Epithelial cell of proximal tubule (primary cell): ENCODE results near the gene CLCN4. TPM values are rescaled to one million over a fixed set of nuclear protein-coding genes. Genes with fewer than 3 reads are reported as not detected.

Experiments used
- DNase-seq: peaks from one replicate; pipeline ENCODE4 v3.0.0-alpha.2; 2011; ENCODE audit warnings: low read depth
- H3K4me3 ChIP-seq: 2 replicates; pipeline ENCODE4 v1.5.1; 2011; ENCODE audit warnings: low read depth, mild to moderate bottlenecking, low read length
- CTCF ChIP-seq: conservative IDR thresholded peaks from 2 replicates; pipeline ENCODE4 v1.5.1; 2012; ENCODE audit warnings: low read depth, mild to moderate bottlenecking, low read length
- total RNA-seq: library from RNA; depleted of rRNA; stranded (reverse); fragments of >200 nt; gene quantifications from 2 replicates; pipeline ENCODE4 v1.2.3, GENCODE V29; 2015

The CLCN4 gene
- total RNA-seq, 1 donor from 2014 or later = 1.2 TPM

- DNase-seq = no peak
- no peak for TF ChIP-seq CTCF
- no peak overlapping the region for H3K4me3 ChIP-seq
Observed at GRCh38 chrX:10186355-10186754, 29.6 kb downstream of the CLCN4 start.

DNA sequence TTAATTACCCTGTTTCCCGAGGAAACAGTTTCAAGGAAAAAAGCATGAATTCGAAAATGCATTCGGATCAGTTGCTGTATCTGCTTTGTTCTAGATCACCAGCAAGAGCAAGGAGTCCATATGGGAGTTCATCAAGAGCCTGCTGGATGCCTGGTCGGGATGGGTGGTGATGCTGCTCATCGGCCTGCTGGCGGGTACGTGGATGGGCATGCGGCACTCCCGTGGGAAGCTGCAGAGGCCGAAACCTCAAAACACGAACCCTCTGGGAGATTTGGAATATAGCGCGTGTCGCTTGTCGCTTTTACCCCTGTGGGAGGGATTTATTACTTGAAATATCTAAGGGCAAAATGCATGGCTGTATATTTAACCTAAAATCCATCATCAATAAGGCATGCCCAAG lies 30.6 kb downstream of the CLCN4 start:
- no peak for DNase-seq
- TF ChIP-seq CTCF = no peak
- no peak overlapping the region for H3K4me3 ChIP-seq

- peak; percentile 59 for TF ChIP-seq CTCF
- no peak for DNase-seq
- H3K4me3 ChIP-seq = no peak overlapping the region
Observed at GRCh38 chrX:10189317-10190268, 32.8 kb downstream of the CLCN4 start.

GRCh38 chrX:10190367-10190766 lies 33.6 kb downstream of the CLCN4 start:
- TF ChIP-seq CTCF = peak; percentile 55
- no peak for DNase-seq
- no peak overlapping the region for H3K4me3 ChIP-seq

- DNase-seq = no peak
- H3K4me3 ChIP-seq = no peak overlapping the region
Observed at GRCh38 chrX:10193587-10193986, 36.8 kb downstream of the CLCN4 start.

DNA sequence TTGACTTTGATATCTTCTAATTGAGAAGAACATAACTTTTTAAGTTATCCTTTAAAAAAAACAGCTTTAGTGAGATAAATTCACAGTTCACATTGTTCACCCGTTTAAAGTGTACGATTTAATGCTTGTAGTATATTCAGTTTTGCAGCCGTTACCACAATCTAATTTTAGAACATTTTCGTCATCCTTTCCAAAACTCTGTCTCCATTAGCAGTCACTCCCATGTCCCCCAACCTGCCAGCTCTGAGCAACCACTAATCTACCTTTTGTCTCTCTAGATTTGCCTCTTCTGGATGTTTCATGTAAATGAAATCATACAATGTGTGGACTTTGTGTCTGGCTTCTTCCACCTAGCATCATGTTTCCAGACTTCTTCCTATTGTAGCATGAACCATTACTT lies 38.6 kb downstream of the CLCN4 start:
- DNase-seq = no peak
- no peak overlapping the region for H3K4me3 ChIP-seq
- TF ChIP-seq CTCF = no peak

More at GRCh38 chrX:10193587-10193986, 36.8 kb downstream of the CLCN4 start:
- TF ChIP-seq CTCF = no peak

DNA sequence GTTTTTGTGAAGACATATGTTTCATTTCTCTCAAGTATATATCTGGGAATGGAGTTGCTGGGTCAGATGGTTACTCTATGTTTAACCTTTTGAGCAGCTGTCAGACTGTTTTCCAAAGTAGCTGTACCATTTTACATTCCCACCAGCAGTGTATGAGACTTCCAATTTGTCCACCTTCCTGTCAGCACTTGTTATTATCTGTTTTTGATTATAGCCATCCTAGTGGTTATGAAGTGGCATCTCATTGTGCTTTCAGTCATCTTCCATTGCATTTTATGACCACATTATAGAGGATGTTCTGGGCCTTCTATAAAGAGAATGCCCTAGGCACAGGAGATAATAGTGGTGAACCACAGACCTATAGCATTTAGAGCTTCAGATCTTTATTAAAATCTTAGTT lies 39.2 kb downstream of the CLCN4 start:
- no peak overlapping the region for H3K4me3 ChIP-seq
- no peak for DNase-seq
- TF ChIP-seq CTCF = no peak
